NCI-H2171 (cell line): ENCODE results near the gene HNRNPLL.
"Not testable (repeated sequence)": the region's sequence is repeated elsewhere in the genome, so short reads cannot be mapped to it uniquely, and the experiment has no call there.

Experiments used
- DNase-seq: peaks from one replicate; lab custom pipeline; 2025; lab: John Stamatoyannopoulos, UW

HNRNPLL gene

DNA sequence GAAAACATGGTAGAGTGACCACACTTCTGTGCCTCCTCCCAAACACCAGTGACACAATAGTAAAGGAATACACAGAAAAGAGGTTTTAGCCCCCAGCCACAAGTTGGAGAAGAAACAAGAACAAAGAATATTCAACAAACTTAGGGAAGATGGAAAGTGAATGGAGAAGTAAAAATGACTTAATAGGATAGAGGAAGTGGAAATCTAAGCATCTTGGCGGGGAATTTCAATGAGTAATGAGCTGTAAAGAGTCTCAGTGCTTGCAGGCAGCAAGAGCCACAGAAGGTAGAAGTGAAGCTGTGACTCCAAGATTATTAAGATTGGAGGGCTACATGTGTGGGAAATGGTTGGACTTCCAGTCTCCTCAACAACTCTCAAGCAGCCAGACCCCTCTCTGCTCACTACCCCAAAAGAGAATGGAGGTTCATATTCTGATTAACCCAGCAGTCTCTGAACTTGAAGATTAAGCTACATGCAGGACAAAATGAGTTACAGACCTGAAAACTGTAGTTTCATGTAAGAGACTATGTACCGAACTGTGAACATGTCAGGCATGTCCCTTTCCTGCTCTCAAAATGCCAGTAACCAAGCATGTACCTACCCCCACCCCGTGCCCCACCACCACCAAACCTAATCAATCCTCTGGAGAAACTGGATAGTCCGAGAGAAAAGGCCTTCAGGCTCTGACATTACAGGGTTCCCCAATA, 16.9 kb upstream of the HNRNPLL start:
- no peak for DNase-seq

DNA sequence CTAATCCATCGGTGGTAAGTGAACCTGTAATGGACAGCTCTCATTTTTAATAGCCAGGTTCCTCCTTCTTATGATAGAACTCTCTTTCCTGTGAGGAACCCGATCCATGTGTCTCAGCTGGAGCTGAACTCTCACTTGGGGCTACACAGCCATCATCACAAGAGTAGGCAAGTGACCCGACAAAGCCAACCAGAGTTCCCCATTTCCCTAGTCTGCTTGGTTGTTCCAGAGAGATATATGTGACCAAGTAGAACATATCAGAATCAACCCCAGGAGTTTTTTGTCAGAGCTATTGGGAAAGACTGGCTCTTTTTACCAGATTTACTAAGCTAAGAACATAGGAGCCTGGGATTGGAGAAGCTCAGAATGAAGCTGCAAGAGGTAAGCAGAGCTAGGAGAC, 14.6 kb upstream of the HNRNPLL start:
- DNase-seq = no peak

DNA sequence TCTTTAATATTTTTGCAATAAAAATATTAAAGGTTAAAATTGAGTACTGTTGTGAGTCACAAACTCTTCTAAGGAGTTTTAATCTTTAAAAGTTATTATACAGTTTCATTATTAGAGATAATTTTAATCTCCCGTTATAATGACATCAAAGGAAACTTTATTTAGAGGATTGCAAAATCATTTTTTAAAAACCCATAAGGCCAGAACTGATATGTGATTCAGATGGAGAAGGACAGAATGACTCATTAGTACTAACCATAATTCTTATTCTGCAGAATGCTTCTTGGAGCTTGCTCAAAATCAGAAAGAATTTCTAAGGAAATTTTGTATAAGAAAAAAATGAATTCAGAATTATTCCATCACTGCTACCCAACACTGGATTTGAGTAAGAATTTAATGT, 12.5 kb upstream of the HNRNPLL start:
- no peak for DNase-seq

- DNase-seq = no peak
Observed at GRCh38 chr2:38613849-38614213, 11.1 kb upstream of the HNRNPLL start.

GRCh38 chr2:38613126-38613848, 10.6 kb upstream of the HNRNPLL start:
- no peak for DNase-seq

GRCh38 chr2:38610851-38611801, 8.4 kb upstream of the HNRNPLL start:
- no peak for DNase-seq

GRCh38 chr2:38609246-38609645, 6.5 kb upstream of the HNRNPLL start:
- not testable (repeated sequence) for DNase-seq

- no peak for DNase-seq
Observed at GRCh38 chr2:38608755-38609154, 6.0 kb upstream of the HNRNPLL start.

DNA sequence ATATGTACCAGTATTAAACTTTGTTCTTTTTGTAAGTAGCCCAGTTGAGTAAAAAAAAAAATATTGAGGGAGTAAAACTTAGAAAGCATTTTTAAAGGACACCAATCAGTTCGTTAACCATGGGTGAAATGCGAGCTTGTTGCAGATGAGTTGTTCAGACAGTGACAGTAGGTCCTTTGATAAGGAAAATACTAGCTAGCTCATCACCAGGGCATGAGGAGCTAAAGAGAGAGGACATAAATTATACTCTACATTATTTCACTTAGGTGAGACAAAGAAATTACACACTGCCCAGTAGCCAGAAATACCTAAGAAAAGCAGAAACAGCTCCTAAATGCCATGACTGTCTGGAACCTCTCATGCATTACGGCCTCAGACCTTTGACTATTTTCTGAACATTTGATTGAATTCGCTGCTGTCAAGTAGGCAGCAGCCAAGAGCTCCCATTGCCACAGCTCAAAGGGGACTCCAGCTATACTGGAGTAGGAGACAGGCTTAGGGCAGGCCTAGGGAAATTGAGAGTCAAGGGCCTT, 2.6 kb upstream of the HNRNPLL start:
- no peak for DNase-seq

GRCh38 chr2:38603402-38604290, 918 bp upstream of the HNRNPLL start:
- DNase-seq = peak; percentile 69

GRCh38 chr2:38602136-38602731, 494 bp downstream of the HNRNPLL start:
- DNase-seq = peak; percentile 29

GRCh38 chr2:38601463-38602135, 1.1 kb downstream of the HNRNPLL start:
- peak; percentile 29 for DNase-seq

DNA sequence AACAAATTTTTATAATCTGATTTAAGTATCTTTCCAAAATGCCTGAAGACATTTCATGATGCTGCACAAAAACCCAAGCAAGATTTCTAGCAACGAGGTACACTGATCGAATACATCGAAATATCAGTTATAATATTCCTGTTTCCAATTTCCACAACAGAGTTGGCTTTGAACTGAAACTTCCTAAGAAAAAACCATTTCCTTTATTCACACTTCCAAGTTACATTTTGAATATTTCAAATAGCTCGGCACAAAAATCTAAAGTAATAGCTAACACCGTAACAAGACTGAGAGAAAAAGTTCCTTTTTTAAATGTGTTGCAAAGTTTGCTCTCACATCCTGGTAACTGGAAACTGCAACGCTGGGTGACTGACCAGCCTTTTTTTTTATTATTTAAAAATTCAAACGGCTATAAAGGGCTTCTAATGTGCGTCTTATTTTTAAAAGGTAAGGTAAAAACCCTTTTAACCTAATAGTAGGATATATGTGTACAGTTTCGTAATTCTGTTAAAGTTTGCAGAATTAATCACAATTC, 1.7 kb downstream of the HNRNPLL start:
- DNase-seq = no peak

- no peak for DNase-seq
Observed at GRCh38 chr2:38600242-38600891, 2.4 kb downstream of the HNRNPLL start.

DNA sequence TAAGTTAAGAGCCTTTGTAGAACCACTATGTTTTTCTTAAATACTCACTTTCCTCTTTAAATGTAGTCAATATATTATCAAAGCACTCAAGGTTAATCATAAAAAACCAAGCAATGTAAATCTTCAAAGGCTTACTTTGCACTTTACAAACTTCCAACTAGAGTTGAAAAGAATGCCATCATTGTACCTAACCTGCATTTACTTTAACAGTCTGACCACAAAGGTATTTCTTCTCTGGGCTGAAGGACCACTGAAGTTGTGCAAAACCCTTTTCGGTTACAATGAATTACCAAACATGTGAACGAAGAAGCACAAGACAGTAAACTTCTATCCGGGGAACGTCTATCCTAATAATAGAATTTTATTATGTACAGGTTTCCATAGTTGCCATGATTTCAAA, 3.0 kb downstream of the HNRNPLL start:
- DNase-seq = no peak

GRCh38 chr2:38598991-38599295, 3.8 kb downstream of the HNRNPLL start:
- DNase-seq = no peak

GRCh38 chr2:38598200-38598990, 4.3 kb downstream of the HNRNPLL start:
- DNase-seq = no peak

GRCh38 chr2:38597115-38597514, 5.6 kb downstream of the HNRNPLL start:
- no peak for DNase-seq

DNA sequence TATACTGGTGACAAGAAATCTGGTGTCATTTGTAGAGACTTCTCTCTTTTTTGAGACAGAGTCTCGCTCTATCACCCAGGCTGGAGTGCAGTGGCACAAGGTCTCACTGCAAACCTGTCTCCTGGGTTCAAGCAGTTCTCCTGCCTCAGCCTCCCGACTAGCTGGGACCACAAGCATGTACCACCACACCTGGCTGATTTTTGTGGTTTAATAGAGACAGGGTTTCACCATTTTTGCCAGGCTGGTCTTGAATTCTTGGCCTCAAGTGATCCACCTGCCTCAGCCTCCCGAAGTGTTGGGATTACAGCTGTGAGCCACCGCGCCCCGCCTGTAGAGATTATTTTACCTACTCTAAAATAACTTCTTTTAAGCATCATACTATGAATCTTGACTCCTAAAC, 6.5 kb downstream of the HNRNPLL start:
- no peak for DNase-seq
